GM12875 (cell line): ENCODE data around the gene KIDINS220.

ENCODE experiments used
- H3K4me3 ChIP-seq: one replicate; pipeline ENCODE4 v1.5.1; 2011; ENCODE audit warnings: low read depth, low read length, control low read depth
- TF ChIP-seq, protein P1 (sequence below): IDR thresholded peaks from 2 replicates; pipeline ENCODE4 v1.5.1; 2011; ENCODE audit warnings: low read depth, mild to moderate bottlenecking, control low read depth, inconsistent platforms, low read length, moderate library complexity, borderline replicate concordance; ENCODE audit not compliant: insufficient read depth

The KIDINS220 gene

GRCh38 chr2:8720741-8721140 is 116.7 kb downstream of the KIDINS220 start:
- TF ChIP-seq, protein P1, sequence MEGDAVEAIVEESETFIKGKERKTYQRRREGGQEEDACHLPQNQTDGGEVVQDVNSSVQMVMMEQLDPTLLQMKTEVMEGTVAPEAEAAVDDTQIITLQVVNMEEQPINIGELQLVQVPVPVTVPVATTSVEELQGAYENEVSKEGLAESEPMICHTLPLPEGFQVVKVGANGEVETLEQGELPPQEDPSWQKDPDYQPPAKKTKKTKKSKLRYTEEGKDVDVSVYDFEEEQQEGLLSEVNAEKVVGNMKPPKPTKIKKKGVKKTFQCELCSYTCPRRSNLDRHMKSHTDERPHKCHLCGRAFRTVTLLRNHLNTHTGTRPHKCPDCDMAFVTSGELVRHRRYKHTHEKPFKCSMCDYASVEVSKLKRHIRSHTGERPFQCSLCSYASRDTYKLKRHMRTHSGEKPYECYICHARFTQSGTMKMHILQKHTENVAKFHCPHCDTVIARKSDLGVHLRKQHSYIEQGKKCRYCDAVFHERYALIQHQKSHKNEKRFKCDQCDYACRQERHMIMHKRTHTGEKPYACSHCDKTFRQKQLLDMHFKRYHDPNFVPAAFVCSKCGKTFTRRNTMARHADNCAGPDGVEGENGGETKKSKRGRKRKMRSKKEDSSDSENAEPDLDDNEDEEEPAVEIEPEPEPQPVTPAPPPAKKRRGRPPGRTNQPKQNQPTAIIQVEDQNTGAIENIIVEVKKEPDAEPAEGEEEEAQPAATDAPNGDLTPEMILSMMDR: no peak
- no peak overlapping the region for H3K4me3 ChIP-seq

DNA sequence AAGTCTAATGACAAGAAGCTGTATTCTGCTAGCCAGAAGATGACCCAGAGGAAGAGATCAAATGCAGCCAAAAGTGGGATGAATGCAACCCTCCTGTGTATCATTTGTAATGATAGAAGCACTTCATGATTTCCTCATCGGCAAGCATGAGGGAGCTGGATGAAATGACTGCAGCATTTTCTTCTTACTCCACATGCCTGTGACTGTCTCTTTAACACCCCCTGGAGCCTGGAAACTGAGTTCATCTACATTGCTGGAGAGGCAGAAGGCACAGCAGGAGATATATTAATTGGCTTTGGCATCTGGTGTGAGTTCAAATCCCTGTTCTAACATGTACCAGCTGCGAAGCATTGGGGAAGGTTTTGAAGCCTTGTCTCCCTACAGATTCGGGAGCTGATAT is 117.9 kb downstream of the KIDINS220 start:
- TF ChIP-seq, protein P1: no peak
- H3K4me3 ChIP-seq: no peak overlapping the region

GRCh38 chr2:8714971-8715370 is 122.4 kb downstream of the KIDINS220 start:
- TF ChIP-seq, protein P1: no peak
- no peak overlapping the region for H3K4me3 ChIP-seq

DNA sequence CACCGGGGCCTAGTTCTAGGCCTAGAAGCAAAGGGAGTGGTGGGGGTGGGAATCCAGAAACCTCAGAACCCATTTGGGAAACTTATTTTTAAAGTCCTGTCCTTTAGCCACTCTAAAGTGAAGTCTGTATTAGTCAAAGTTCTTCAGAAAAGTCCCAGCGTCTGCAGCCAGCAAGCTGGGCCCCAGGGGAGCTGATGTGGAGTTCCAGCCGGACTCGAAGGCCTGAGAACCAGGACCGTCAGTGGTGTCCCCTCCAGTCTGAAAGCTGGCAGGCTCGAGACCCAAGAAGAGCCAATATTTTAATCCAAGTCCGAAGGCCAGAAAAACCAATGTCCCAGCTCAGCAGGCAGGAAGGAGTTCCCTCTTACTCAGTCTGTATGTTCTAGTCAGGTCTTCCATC is 123.1 kb downstream of the KIDINS220 start:
- H3K4me3 ChIP-seq: no peak overlapping the region
- TF ChIP-seq, protein P1: no peak

- no peak overlapping the region for H3K4me3 ChIP-seq
- TF ChIP-seq, protein P1: no peak
Measured at GRCh38 chr2:8710951-8711350, 126.5 kb downstream of the KIDINS220 start.

GRCh38 chr2:8709611-8710010 is 127.8 kb downstream of the KIDINS220 start:
- H3K4me3 ChIP-seq: no peak overlapping the region
- TF ChIP-seq, protein P1: no peak

DNA sequence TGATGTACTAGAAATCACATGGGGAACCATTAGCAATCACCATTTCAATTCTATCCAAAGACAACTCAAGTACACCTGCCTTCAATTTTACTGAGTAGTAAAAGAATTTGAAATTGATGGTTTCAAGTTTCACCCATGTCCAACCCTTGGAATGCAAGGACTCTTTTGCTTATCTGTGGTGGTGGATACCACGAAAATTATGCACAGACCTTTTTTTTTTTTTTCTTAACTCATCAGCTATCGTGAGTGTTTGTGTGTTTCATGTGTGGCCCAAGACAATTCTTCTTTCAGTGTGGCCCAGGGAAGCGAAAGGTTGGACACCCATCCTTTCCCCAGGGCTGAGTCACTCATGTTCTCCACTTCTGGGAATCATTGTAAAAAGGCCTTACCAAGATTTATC is 132.5 kb downstream of the KIDINS220 start:
- TF ChIP-seq, protein P1: no peak
- H3K4me3 ChIP-seq: no peak overlapping the region
